HEK293T (cell line): ENCODE results near the gene FBXO5.
A peak's percentile ranks its signal among the peaks of the same experiment; 100 is the strongest.

ENCODE experiments used
- CTCF ChIA-PET: fragments of 350-600 bp; formaldehyde crosslinking; extraction: SDS; loops from one replicate; lab custom pipeline; 2021; ENCODE audit warnings: antibody characterized with exemption, inconsistent platforms; lab: Yijun Ruan, JAX
- POLR2A ChIA-PET: fragments of 350-600 bp; formaldehyde crosslinking; extraction: SDS; loops from one replicate; lab custom pipeline; 2020; ENCODE audit warnings: antibody characterized with exemption, inconsistent platforms; lab: Yijun Ruan, JAX
- DNase-seq: peaks from one replicate; pipeline ENCODE4 v3.0.0; 2012; ENCODE audit warnings: mixed read lengths; ENCODE audit errors: extremely low spot score
- ARNT ChIP-seq: fragments of 450-650 bp; IDR thresholded peaks from 2 replicates; pipeline ENCODE4 v1.6.1; 2017; ENCODE audit warnings: mild to moderate bottlenecking
- BHLHE40 ChIP-seq: fragments of 450-650 bp; IDR thresholded peaks from 2 replicates; pipeline ENCODE4 v1.6.1; 2016; ENCODE audit warnings: mild to moderate bottlenecking, moderate library complexity, borderline replicate concordance
- CTBP1 ChIP-seq: fragments of 450-650 bp; IDR thresholded peaks from 2 replicates; pipeline ENCODE4 v1.6.1; 2016; ENCODE audit warnings: borderline replicate concordance
- ELF4 ChIP-seq: fragments of 450-650 bp; IDR thresholded peaks from 2 replicates; pipeline ENCODE4 v1.6.1; 2017; ENCODE audit warnings: antibody characterized with exemption
- FOXA1 ChIP-seq: fragments of 450-650 bp; IDR thresholded peaks from 2 replicates; pipeline ENCODE4 v1.6.1; 2016; ENCODE audit warnings: mild to moderate bottlenecking
- FOXK2 ChIP-seq: fragments of 450-650 bp; IDR thresholded peaks from 2 replicates; pipeline ENCODE4 v1.6.1; 2016; ENCODE audit warnings: mild to moderate bottlenecking
- FOXM1 ChIP-seq: fragments of 450-650 bp; IDR thresholded peaks from 2 replicates; pipeline ENCODE4 v1.6.1; 2017; ENCODE audit warnings: mild to moderate bottlenecking, borderline replicate concordance
- HDGF ChIP-seq: fragments of 450-650 bp; IDR thresholded peaks from 2 replicates; pipeline ENCODE4 v1.6.1; 2017; ENCODE audit warnings: antibody characterized with exemption, borderline replicate concordance
- L3MBTL2 ChIP-seq: fragments of 450-650 bp; conservative IDR thresholded peaks from 2 replicates; pipeline ENCODE4 v1.6.1; 2016; ENCODE audit warnings: mild to moderate bottlenecking
- LEF1 ChIP-seq: fragments of 450-650 bp; IDR thresholded peaks from 2 replicates; pipeline ENCODE4 v1.6.1; 2017; ENCODE audit warnings: mild to moderate bottlenecking, borderline replicate concordance
- NFRKB ChIP-seq: fragments of 450-650 bp; IDR thresholded peaks from 2 replicates; pipeline ENCODE4 v1.6.1; 2016; ENCODE audit warnings: mild to moderate bottlenecking, moderate library complexity
- PKNOX1 ChIP-seq: fragments of 450-650 bp; IDR thresholded peaks from 2 replicates; pipeline ENCODE4 v1.6.1; 2016
- SP1 ChIP-seq: fragments of 450-650 bp; IDR thresholded peaks from 2 replicates; pipeline ENCODE4 v1.6.1; 2017
- SUZ12 ChIP-seq: fragments of 450-650 bp; IDR thresholded peaks from 2 replicates; pipeline ENCODE4 v1.6.1; 2016; ENCODE audit warnings: mild to moderate bottlenecking
- TARDBP ChIP-seq: fragments of 450-650 bp; IDR thresholded peaks from 2 replicates; pipeline ENCODE4 v1.6.1; 2016
- ZNF384 ChIP-seq: fragments of 450-650 bp; IDR thresholded peaks from 2 replicates; pipeline ENCODE4 v1.6.1; 2016

Gene FBXO5

GRCh38 chr6:152952045-152952444 lies 30.8 kb downstream of the FBXO5 start:
- ChIA-PET POLR2A (interaction anchor here (0.6 kb wide), 1 partner anchor 1599 kb away, joined by 5 read pairs; no protein-coding TSS in a partner anchor), CTCF (no interaction called here)
- TF ChIP-seq SUZ12 (no peak), NFRKB (no peak), PKNOX1 (no peak), SP1 (no peak), FOXK2 (no peak), ELF4 (no peak), HDGF (no peak), FOXA1 (no peak), CTBP1 (no peak), TARDBP (no peak), ARNT (no peak), LEF1 (no peak), FOXM1 (no peak), L3MBTL2 (no peak)
- no peak for DNase-seq

GRCh38 chr6:152950240-152950639 lies 32.6 kb downstream of the FBXO5 start:
- CTCF ChIA-PET: no interaction called here
- no peak for DNase-seq
- POLR2A ChIA-PET: no interaction called here
- TF ChIP-seq SP1 (no peak), TARDBP (no peak), FOXK2 (no peak), NFRKB (no peak), BHLHE40 (no peak), ZNF384 (no peak), LEF1 (no peak), HDGF (no peak), ELF4 (no peak), PKNOX1 (no peak), CTBP1 (no peak), ARNT (no peak), SUZ12 (no peak), FOXM1 (no peak), FOXA1 (no peak), L3MBTL2 (no peak)

GRCh38 chr6:152948150-152948768 lies 34.6 kb downstream of the FBXO5 start:
- peak; percentile 52 for DNase-seq
- CTCF ChIA-PET: interaction anchor here (0.6 to 3.2 kb wide), 14 partner anchors 16 to 435 kb away, joined by 3 to 17 read pairs (median 3); partner anchors contain the start of gene VIP
- POLR2A ChIA-PET: interaction anchor here (0.6 kb wide), 1 partner anchor 35 kb away, joined by 3 read pairs; the partner anchor contains the start of gene FBXO5
- TF ChIP-seq TARDBP (no peak), CTBP1 (no peak), PKNOX1 (no peak), SUZ12 (no peak), HDGF (no peak), L3MBTL2 (no peak)

GRCh38 chr6:152946995-152947394 lies 35.8 kb downstream of the FBXO5 start:
- CTCF ChIA-PET: interaction anchor here (0.7 to 3.2 kb wide), 4 partner anchors 10 to 198 kb away, joined by 3 to 17 read pairs (median 4); partner anchors contain the start of gene VIP
- POLR2A ChIA-PET: no interaction called here
- no peak for DNase-seq
- TF ChIP-seq SP1: no peak
- TF ChIP-seq FOXK2: no peak
- TF ChIP-seq HDGF: no peak
- TF ChIP-seq LEF1: no peak
- no peak for TF ChIP-seq L3MBTL2
- no peak for TF ChIP-seq ZNF384
- no peak for TF ChIP-seq FOXM1
- TF ChIP-seq CTBP1: no peak
- no peak for TF ChIP-seq NFRKB
- TF ChIP-seq ELF4: no peak

GRCh38 chr6:152946484-152946883 lies 36.4 kb downstream of the FBXO5 start:
- ChIA-PET POLR2A (no interaction called here), CTCF (interaction anchor here (0.9 to 3.2 kb wide), 3 partner anchors 82 to 197 kb away, joined by 3 to 17 read pairs (median 3); partner anchors contain the start of gene VIP)
- TF ChIP-seq L3MBTL2 (no peak), CTBP1 (no peak), BHLHE40 (no peak), SP1 (no peak), PKNOX1 (no peak), NFRKB (no peak), HDGF (no peak), FOXM1 (no peak), ZNF384 (no peak), SUZ12 (no peak)
- no peak for DNase-seq
